Neural cell (in vitro differentiated cells): Measurements from ENCODE around the gene TENT5C. TPM values are rescaled to one million over a fixed set of nuclear protein-coding genes. Genes with fewer than 3 reads are reported as not detected.

Experiments
- H2AFZ ChIP-seq: fragments of 200-600, 300-800 bp; sonication (generic), shearing (Covaris generic); 2 replicates; pipeline ENCODE4 v1.6.0; 2014; ENCODE audit warnings: low read depth, mild to moderate bottlenecking, antibody characterized with exemption, low read length, moderate library complexity
- H3F3A ChIP-seq: fragments of 200-600 bp; shearing (Covaris generic); 2 replicates; pipeline ENCODE4 v1.6.1; 2016; ENCODE audit warnings: mild to moderate bottlenecking, moderate library complexity, mixed read lengths, antibody characterized with exemption, low read length; ENCODE audit not compliant: insufficient read depth, poor library complexity, severe bottlenecking
- H3K27ac ChIP-seq: fragments of 200-600, 300-800 bp; sonication (generic), shearing (Covaris generic); 2 replicates; pipeline ENCODE4 v1.5.1; 2014; ENCODE audit warnings: mild to moderate bottlenecking, low read length, moderate library complexity
- H3K27me3 ChIP-seq: fragments of 300-800, 200-600 bp; sonication (generic), shearing (Covaris generic); 2 replicates; pipeline ENCODE4 v1.6.0; 2014; ENCODE audit warnings: mild to moderate bottlenecking, low read depth, low read length, moderate library complexity; ENCODE audit not compliant: insufficient read depth
- H3K36me3 ChIP-seq: fragments of 300-800, 200-600 bp; sonication (generic), shearing (Covaris generic); 2 replicates; pipeline ENCODE4 v1.5.1; 2014; ENCODE audit warnings: mild to moderate bottlenecking, antibody characterized with exemption, low read length, moderate library complexity; ENCODE audit not compliant: insufficient read depth
- H3K4me2 ChIP-seq: fragments of 300-800, 200-600 bp; sonication (generic), shearing (Covaris generic); 2 replicates; pipeline ENCODE4 v1.6.0; 2014; ENCODE audit warnings: mild to moderate bottlenecking, low read length
- H3K4me3 ChIP-seq: fragments of 300-800, 200-600 bp; sonication (generic), shearing (Covaris generic); 2 replicates; pipeline ENCODE4 v1.5.1; 2014; ENCODE audit warnings: mild to moderate bottlenecking, low read length, moderate library complexity
- H3K79me2 ChIP-seq: fragments of 200-600 bp; shearing (Covaris generic); replicated peaks from 2 replicates; pipeline ENCODE4 v1.6.0; 2014; ENCODE audit warnings: mild to moderate bottlenecking, low read length, moderate library complexity; ENCODE audit not compliant: insufficient read depth
- H3K9ac ChIP-seq: fragments of 300-800, 200-600 bp; sonication (generic), shearing (Covaris generic); 2 replicates; pipeline ENCODE4 v1.6.1; 2016; ENCODE audit warnings: mild to moderate bottlenecking, low read length, mixed read lengths
- H3K9me2 ChIP-seq: fragments of 200-600 bp; shearing (Covaris generic); 2 replicates; pipeline ENCODE4 v1.6.1; 2016; ENCODE audit warnings: mild to moderate bottlenecking, low read length, mixed read lengths; ENCODE audit not compliant: insufficient read depth
- H3K9me3 ChIP-seq: fragments of 200-600, 300-800 bp; sonication (generic), shearing (Covaris generic); 2 replicates; pipeline ENCODE4 v1.6.1; 2016; ENCODE audit warnings: mild to moderate bottlenecking, mixed run types, low read length, moderate library complexity, mixed read lengths
- H4K20me1 ChIP-seq: fragments of 200-600 bp; shearing (Covaris generic); 2 replicates; pipeline ENCODE4 v1.6.1; 2016; ENCODE audit warnings: mild to moderate bottlenecking, mixed run types; ENCODE audit not compliant: insufficient read depth
- EP300 ChIP-seq: fragments of 450-650 bp; conservative IDR thresholded peaks from 2 replicates; pipeline ENCODE4 v1.6.1; 2014; ENCODE audit warnings: antibody characterized with exemption, mild to moderate bottlenecking, moderate library complexity; ENCODE audit not compliant: poor library complexity, severe bottlenecking
- EZH2 ChIP-seq: fragments of 200-600, 300-800 bp; shearing (Covaris generic), sonication (generic); IDR thresholded peaks from 2 replicates; pipeline ENCODE4 v1.6.1; 2014; ENCODE audit warnings: antibody characterized with exemption, low read length, borderline replicate concordance, mild to moderate bottlenecking; ENCODE audit not compliant: insufficient read depth, poor library complexity, severe bottlenecking
- MXI1 ChIP-seq: fragments of 450-650 bp; conservative IDR thresholded peaks from 2 replicates; pipeline ENCODE4 v1.6.1; 2014; ENCODE audit warnings: antibody characterized with exemption, mild to moderate bottlenecking; ENCODE audit not compliant: poor library complexity, severe bottlenecking
- POLR2AphosphoS5 ChIP-seq: IDR thresholded peaks from 2 replicates; pipeline ENCODE4 v1.6.1; 2012
- RAD21 ChIP-seq: fragments of 450-650 bp; conservative IDR thresholded peaks from 2 replicates; pipeline ENCODE4 v1.6.1; 2014; ENCODE audit warnings: antibody characterized with exemption, mild to moderate bottlenecking, moderate library complexity
- SMC3 ChIP-seq: fragments of 450-650 bp; conservative IDR thresholded peaks from 2 replicates; pipeline ENCODE4 v1.6.1; 2014; ENCODE audit warnings: antibody characterized with exemption, mild to moderate bottlenecking, moderate library complexity; ENCODE audit not compliant: poor library complexity
- TAF1 ChIP-seq: IDR thresholded peaks from 2 replicates; pipeline ENCODE4 v1.6.1; 2012; ENCODE audit warnings: low read depth
- polyA plus RNA-seq: library from polyadenylated mRNA; depleted of rRNA; stranded (reverse); fragments of >200 nt; gene quantifications from 2 replicates; pipeline ENCODE4 v1.2.3, GENCODE V29; 2014
- TF ChIP-seq, protein P1 (sequence below): fragments of 450-650 bp; IDR thresholded peaks from 2 replicates; pipeline ENCODE4 v1.5.1; 2014; ENCODE audit warnings: antibody characterized with exemption, mild to moderate bottlenecking, moderate library complexity; ENCODE audit not compliant: poor library complexity, severe bottlenecking
- TF ChIP-seq, protein P2 (sequence below): IDR thresholded peaks from 2 replicates; pipeline ENCODE4 v1.6.1; 2012; ENCODE audit warnings: borderline replicate concordance

The TENT5C gene
- polyA plus RNA-seq, 1 donor from 2014 or later: 0.05 TPM

DNA sequence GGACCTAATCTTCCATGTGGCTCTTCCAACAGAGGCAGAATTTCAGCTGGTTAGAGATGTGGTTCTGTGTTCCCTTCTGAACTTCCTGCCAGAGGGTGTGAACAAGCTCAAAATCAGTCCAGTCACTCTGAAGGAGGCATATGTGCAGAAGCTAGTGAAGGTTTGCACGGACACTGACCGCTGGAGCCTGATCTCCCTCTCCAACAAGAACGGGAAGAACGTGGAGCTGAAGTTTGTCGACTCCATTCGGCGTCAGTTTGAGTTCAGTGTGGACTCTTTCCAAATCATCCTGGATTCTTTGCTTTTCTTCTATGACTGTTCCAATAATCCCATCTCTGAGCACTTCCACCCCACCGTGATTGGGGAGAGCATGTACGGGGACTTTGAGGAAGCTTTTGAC lies 17.3 kb downstream of the TENT5C start:
- no peak overlapping the region for H3K4me2 ChIP-seq
- H3K9ac ChIP-seq: no peak overlapping the region
- no peaks in the 10 kb centered on the region for H3K9me2 ChIP-seq
- H3K36me3 ChIP-seq: no peaks in the 10 kb centered on the region
- no peaks in the 10 kb centered on the region for H3K79me2 ChIP-seq
- no peaks in the 10 kb centered on the region for H3F3A ChIP-seq
- H3K27ac ChIP-seq: no peak overlapping the region
- no peak overlapping the region for H2AFZ ChIP-seq
- H3K4me3 ChIP-seq: no peak overlapping the region
- no peaks in the 10 kb centered on the region for H3K27me3 ChIP-seq
- H3K9me3 ChIP-seq: no peaks in the 10 kb centered on the region
- no peaks in the 10 kb centered on the region for H4K20me1 ChIP-seq
- TF ChIP-seq, protein P1, sequence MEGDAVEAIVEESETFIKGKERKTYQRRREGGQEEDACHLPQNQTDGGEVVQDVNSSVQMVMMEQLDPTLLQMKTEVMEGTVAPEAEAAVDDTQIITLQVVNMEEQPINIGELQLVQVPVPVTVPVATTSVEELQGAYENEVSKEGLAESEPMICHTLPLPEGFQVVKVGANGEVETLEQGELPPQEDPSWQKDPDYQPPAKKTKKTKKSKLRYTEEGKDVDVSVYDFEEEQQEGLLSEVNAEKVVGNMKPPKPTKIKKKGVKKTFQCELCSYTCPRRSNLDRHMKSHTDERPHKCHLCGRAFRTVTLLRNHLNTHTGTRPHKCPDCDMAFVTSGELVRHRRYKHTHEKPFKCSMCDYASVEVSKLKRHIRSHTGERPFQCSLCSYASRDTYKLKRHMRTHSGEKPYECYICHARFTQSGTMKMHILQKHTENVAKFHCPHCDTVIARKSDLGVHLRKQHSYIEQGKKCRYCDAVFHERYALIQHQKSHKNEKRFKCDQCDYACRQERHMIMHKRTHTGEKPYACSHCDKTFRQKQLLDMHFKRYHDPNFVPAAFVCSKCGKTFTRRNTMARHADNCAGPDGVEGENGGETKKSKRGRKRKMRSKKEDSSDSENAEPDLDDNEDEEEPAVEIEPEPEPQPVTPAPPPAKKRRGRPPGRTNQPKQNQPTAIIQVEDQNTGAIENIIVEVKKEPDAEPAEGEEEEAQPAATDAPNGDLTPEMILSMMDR: no peak
- TF ChIP-seq RAD21: no peak
- TF ChIP-seq EP300: no peak
- TF ChIP-seq SMC3: no peak
- TF ChIP-seq, protein P2, sequence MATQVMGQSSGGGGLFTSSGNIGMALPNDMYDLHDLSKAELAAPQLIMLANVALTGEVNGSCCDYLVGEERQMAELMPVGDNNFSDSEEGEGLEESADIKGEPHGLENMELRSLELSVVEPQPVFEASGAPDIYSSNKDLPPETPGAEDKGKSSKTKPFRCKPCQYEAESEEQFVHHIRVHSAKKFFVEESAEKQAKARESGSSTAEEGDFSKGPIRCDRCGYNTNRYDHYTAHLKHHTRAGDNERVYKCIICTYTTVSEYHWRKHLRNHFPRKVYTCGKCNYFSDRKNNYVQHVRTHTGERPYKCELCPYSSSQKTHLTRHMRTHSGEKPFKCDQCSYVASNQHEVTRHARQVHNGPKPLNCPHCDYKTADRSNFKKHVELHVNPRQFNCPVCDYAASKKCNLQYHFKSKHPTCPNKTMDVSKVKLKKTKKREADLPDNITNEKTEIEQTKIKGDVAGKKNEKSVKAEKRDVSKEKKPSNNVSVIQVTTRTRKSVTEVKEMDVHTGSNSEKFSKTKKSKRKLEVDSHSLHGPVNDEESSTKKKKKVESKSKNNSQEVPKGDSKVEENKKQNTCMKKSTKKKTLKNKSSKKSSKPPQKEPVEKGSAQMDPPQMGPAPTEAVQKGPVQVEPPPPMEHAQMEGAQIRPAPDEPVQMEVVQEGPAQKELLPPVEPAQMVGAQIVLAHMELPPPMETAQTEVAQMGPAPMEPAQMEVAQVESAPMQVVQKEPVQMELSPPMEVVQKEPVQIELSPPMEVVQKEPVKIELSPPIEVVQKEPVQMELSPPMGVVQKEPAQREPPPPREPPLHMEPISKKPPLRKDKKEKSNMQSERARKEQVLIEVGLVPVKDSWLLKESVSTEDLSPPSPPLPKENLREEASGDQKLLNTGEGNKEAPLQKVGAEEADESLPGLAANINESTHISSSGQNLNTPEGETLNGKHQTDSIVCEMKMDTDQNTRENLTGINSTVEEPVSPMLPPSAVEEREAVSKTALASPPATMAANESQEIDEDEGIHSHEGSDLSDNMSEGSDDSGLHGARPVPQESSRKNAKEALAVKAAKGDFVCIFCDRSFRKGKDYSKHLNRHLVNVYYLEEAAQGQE: no peak
- TF ChIP-seq TAF1: no peak
- no peak for TF ChIP-seq MXI1
- TF ChIP-seq EZH2: no peak
- no peak for TF ChIP-seq POLR2AphosphoS5

DNA sequence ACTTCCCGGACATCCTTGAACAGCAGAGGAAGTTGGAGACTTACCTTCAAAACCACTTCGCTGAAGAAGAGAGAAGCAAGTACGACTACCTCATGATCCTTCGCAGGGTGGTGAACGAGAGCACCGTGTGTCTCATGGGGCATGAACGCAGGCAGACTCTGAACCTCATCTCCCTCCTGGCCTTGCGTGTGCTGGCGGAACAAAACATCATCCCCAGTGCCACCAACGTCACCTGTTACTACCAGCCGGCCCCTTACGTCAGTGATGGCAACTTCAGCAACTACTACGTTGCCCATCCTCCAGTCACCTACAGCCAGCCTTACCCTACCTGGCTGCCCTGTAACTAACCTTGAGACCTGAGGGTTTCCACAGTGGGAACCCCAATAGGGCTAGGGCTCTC lies 17.9 kb downstream of the TENT5C start:
- H3K9me2 ChIP-seq: no peaks in the 10 kb centered on the region
- no peak overlapping the region for H3K4me2 ChIP-seq
- no peaks in the 10 kb centered on the region for H3K36me3 ChIP-seq
- H3K9me3 ChIP-seq: no peaks in the 10 kb centered on the region
- no peaks in the 10 kb centered on the region for H3F3A ChIP-seq
- TF ChIP-seq EZH2: no peak
- TF ChIP-seq, protein P1: no peak
- no peak overlapping the region for H3K27ac ChIP-seq
- no peak overlapping the region for H3K4me3 ChIP-seq
- H3K79me2 ChIP-seq: no peaks in the 10 kb centered on the region
- no peaks in the 10 kb centered on the region for H4K20me1 ChIP-seq
- no peaks in the 10 kb centered on the region for H3K27me3 ChIP-seq
- H2AFZ ChIP-seq: no peak overlapping the region
- H3K9ac ChIP-seq: no peak overlapping the region
